Ascending aorta (tissue), 2 donors: ENCODE data around the gene PLEKHG2. TPM values are rescaled to one million over a fixed set of nuclear protein-coding genes. Genes with fewer than 3 reads are reported as not detected.
A peak's percentile ranks its signal among the peaks of the same experiment; 100 is the strongest.

Experiments used
- DNase-seq, 2 donors: peaks; one replicate each; pipeline ENCODE4 v3.0.0-alpha.2; 2019; ENCODE audit warnings: low spot score in 2 of 2
- H3K27ac ChIP-seq, 2 donors: fragments of 200-600 bp; sonication (generic); one replicate each; pipeline ENCODE4 v1.5.1; 2016 to 2017; ENCODE audit warnings: mild to moderate bottlenecking in 1 of 2
- H3K27me3 ChIP-seq: fragments of 200-600 bp; sonication (generic); one replicate; pipeline ENCODE4 v1.5.1; 2017
- H3K36me3 ChIP-seq, 2 donors: fragments of 200-600 bp; sonication (generic); one replicate each; pipeline ENCODE4 v1.5.1; 2016
- H3K4me1 ChIP-seq, 2 donors: fragments of 200-600 bp; sonication (generic); one replicate each; pipeline ENCODE4 v1.5.1; 2016 to 2017; ENCODE audit warnings: mild to moderate bottlenecking in 1 of 2
- H3K4me3 ChIP-seq, 2 donors: fragments of 200-600 bp; sonication (generic); one replicate each; pipeline ENCODE4 v1.5.1; 2016 to 2017; ENCODE audit warnings: mild to moderate bottlenecking in 1 of 2
- H3K9me3 ChIP-seq, 2 donors: fragments of 200-600 bp; sonication (generic); one replicate each; pipeline ENCODE4 v1.5.1; 2016
- intact Hi-C: fragments of 100-400 bp; cut with DNase I; formaldehyde crosslinking; loops from one replicate; pipeline ENCODE4 v1.15.1; 2023
- total RNA-seq: library from RNA; depleted of rRNA; stranded (reverse); fragments of >200 nt; gene quantifications from one replicate; pipeline ENCODE4 v1.1.0, GENCODE V29; 2016
- TF ChIP-seq, protein P1 (sequence below), 3 experiments: fragments of 200-600 bp in 2 of 3; fragments of 450-650 bp in 1 of 3; sonication (generic) in 2 of 3; IDR thresholded peaks; one replicate each; pipeline ENCODE4 v1.5.1; 2016 to 2019; ENCODE audit warnings: antibody characterized with exemption in 3 of 3, mild to moderate bottlenecking in 1 of 3, moderate library complexity in 1 of 3

PLEKHG2 gene
- total RNA-seq, 1 donor from 2014 or later: 52.9 TPM

- peak overlapping the region; percentile 97 to 98 for H3K4me3 ChIP-seq
- peaks cover 18 to 28% of the 10 kb centered on the region in 2 donors for H3K36me3 ChIP-seq
- TF ChIP-seq, protein P1, sequence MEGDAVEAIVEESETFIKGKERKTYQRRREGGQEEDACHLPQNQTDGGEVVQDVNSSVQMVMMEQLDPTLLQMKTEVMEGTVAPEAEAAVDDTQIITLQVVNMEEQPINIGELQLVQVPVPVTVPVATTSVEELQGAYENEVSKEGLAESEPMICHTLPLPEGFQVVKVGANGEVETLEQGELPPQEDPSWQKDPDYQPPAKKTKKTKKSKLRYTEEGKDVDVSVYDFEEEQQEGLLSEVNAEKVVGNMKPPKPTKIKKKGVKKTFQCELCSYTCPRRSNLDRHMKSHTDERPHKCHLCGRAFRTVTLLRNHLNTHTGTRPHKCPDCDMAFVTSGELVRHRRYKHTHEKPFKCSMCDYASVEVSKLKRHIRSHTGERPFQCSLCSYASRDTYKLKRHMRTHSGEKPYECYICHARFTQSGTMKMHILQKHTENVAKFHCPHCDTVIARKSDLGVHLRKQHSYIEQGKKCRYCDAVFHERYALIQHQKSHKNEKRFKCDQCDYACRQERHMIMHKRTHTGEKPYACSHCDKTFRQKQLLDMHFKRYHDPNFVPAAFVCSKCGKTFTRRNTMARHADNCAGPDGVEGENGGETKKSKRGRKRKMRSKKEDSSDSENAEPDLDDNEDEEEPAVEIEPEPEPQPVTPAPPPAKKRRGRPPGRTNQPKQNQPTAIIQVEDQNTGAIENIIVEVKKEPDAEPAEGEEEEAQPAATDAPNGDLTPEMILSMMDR (IDR thresholded peaks at IDR 0.05): no peak
- H3K27ac ChIP-seq: peak overlapping the region; percentile 100
- no peaks in the 10 kb centered on the region for H3K9me3 ChIP-seq
- no peaks in the 10 kb centered on the region for H3K27me3 ChIP-seq
- peaks cover 5 to 22% of the 10 kb centered on the region in 2 donors for H3K4me1 ChIP-seq
- intact Hi-C loops: loop anchor here (5.0 kb wide), 1 partner anchor 1158 kb away; no protein-coding TSS in a partner anchor
- peak; percentile 53 to 90 for DNase-seq
These were observed 2.2 kb upstream of the PLEKHG2 start for GRCh38 chr19:39410017-39410830.

- H3K36me3 ChIP-seq: peaks cover 18 to 28% of the 10 kb centered on the region in 2 donors
- TF ChIP-seq, protein P1 (IDR thresholded peaks at IDR 0.05): no peak
- DNase-seq: no peak
- peaks cover 9 to 22% of the 10 kb centered on the region in 2 donors for H3K4me1 ChIP-seq
- H3K4me3 ChIP-seq: peak overlapping the region; percentile 97 to 98
- peak overlapping the region; percentile 100 for H3K27ac ChIP-seq
- H3K9me3 ChIP-seq: no peaks in the 10 kb centered on the region
- no peaks in the 10 kb centered on the region for H3K27me3 ChIP-seq
- intact Hi-C loops: loop anchor here (5.0 kb wide), 1 partner anchor 1158 kb away; no protein-coding TSS in a partner anchor
These were observed 1.7 kb upstream of the PLEKHG2 start for GRCh38 chr19:39410831-39411080.

GRCh38 chr19:39411081-39411831, 1.2 kb upstream of the PLEKHG2 start:
- peak overlapping the region; percentile 97 to 98 for H3K4me3 ChIP-seq
- DNase-seq: peak in 1 of 2 donors; percentile 93

GRCh38 chr19:39411832-39412099, 703 bp upstream of the PLEKHG2 start:
- intact Hi-C loops: loop anchor here (1.0 to 5.0 kb wide), 5 partner anchors 8 to 1159 kb away; partner anchors contain the start of genes MED29 and PAF1

More at GRCh38 chr19:39411081-39411831, 1.2 kb upstream of the PLEKHG2 start:
- H3K27ac ChIP-seq: peak overlapping the region; percentile 100
- intact Hi-C loops: loop anchor here (5.0 kb wide), 1 partner anchor 1159 kb away; no protein-coding TSS in a partner anchor
- peaks cover 9 to 25% of the 10 kb centered on the region in 2 donors for H3K4me1 ChIP-seq
- TF ChIP-seq, protein P1 (IDR thresholded peaks at IDR 0.05): no peak
- no peaks in the 10 kb centered on the region for H3K27me3 ChIP-seq
- H3K36me3 ChIP-seq: peaks cover 21 to 28% of the 10 kb centered on the region in 2 donors
- no peaks in the 10 kb centered on the region for H3K9me3 ChIP-seq

DNA sequence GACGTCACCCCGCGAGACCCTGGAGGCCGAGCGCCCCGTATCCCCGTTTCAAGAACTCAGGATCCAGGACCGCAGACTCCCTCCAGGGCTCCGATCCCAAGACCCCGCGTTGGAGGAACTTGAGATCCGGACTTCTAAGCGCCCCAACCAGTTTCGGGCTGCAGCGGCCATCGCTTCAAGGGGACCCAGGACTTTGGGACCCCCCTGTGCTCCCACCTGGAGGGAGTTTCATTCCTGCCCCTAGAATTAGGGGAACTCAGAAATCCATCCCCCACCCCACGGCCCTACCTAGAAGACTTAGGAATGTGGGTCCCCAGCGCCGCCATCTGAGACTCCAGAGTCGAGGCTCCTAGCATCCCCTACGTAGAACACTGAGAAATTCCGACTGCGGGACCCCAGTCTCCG, 400 bp downstream of the PLEKHG2 start:
- Histone ChIP-seq H3K36me3 (peaks cover 26 to 31% of the 10 kb centered on the region in 2 donors), H3K4me3 (peak overlapping the region; percentile 66 to 97), H3K27me3 (no peaks in the 10 kb centered on the region), H3K4me1 (peaks cover 9 to 31% of the 10 kb centered on the region in 2 donors), H3K9me3 (no peaks in the 10 kb centered on the region), H3K27ac (peak overlapping the region; percentile 86 to 100)
- no peak for DNase-seq
- intact Hi-C loops: loop anchor here (1.0 to 5.0 kb wide), 5 partner anchors 10 to 1161 kb away; partner anchors contain the start of genes MED29 and PAF1
- TF ChIP-seq, protein P1 (IDR thresholded peaks at IDR 0.05): no peak

More at GRCh38 chr19:39411832-39412099, 703 bp upstream of the PLEKHG2 start:
- Histone ChIP-seq H3K27me3 (no peaks in the 10 kb centered on the region), H3K9me3 (no peaks in the 10 kb centered on the region), H3K27ac (peak overlapping the region; percentile 100), H3K4me3 (peak overlapping the region; percentile 97 to 98), H3K36me3 (peaks cover 26 to 31% of the 10 kb centered on the region in 2 donors), H3K4me1 (peaks cover 9 to 27% of the 10 kb centered on the region in 2 donors)
- DNase-seq: peak; percentile 83 to 98
- TF ChIP-seq, protein P1 (IDR thresholded peaks at IDR 0.05): peak; percentile 86 to 97 (median 91)
